K562 (cell line): ENCODE results near the gene SRSF11. TPM values are rescaled to one million over a fixed set of nuclear protein-coding genes. Genes with fewer than 3 reads are reported as not detected.

Source experiments
- DDX20 ChIP-seq: fragments of 450-650 bp; IDR thresholded peaks from 2 replicates; pipeline ENCODE4 v1.6.1; 2016; ENCODE audit warnings: missing genetic modification characterization, low read depth, mild to moderate bottlenecking, missing compliant biosample characterization, moderate library complexity
- E2F4 ChIP-seq: sonication (generic); formaldehyde crosslinking; IDR thresholded peaks from 2 replicates; pipeline ENCODE4 v1.8.0; 2022; ENCODE audit warnings: mild to moderate bottlenecking, low read depth, missing genetic modification reagents
- ETS1 ChIP-seq: conservative IDR thresholded peaks from 2 replicates; pipeline ENCODE4 v1.6.1; 2011; ENCODE audit warnings: low read depth, mild to moderate bottlenecking, low read length; ENCODE audit not compliant: control insufficient read depth
- HMGXB4 ChIP-seq: sonication (generic); formaldehyde crosslinking; IDR thresholded peaks from 2 replicates; pipeline ENCODE4 v1.8.1; 2023; ENCODE audit warnings: mild to moderate bottlenecking, missing genetic modification reagents
- MCM3 ChIP-seq: fragments of 450-650 bp; IDR thresholded peaks from 2 replicates; pipeline ENCODE4 v1.6.1; 2016
- MNT ChIP-seq, 2 experiments: fragments of 450-650 bp; conservative IDR thresholded peaks; 2 replicates each; pipeline ENCODE4 v1.6.1; 2017; ENCODE audit warnings: mild to moderate bottlenecking in 2 of 2, moderate library complexity in 2 of 2
- NFIC ChIP-seq: fragments of 450-650 bp; IDR thresholded peaks from 2 replicates; pipeline ENCODE4 v1.6.1; 2017; ENCODE audit warnings: mild to moderate bottlenecking, inconsistent platforms
- POLR3G ChIP-seq: IDR thresholded peaks from 2 replicates; pipeline ENCODE4 v1.6.1; 2011; ENCODE audit not compliant: insufficient read length, insufficient replicate concordance; ENCODE audit errors: extremely low read depth
- SMAD1 ChIP-seq: fragments of 150-350 bp; IDR thresholded peaks from 2 replicates; pipeline ENCODE4 v1.6.1; 2014; ENCODE audit warnings: low read length, low read depth; ENCODE audit not compliant: partially characterized antibody
- ZKSCAN1 ChIP-seq: fragments of 150-350 bp; IDR thresholded peaks from 2 replicates; pipeline ENCODE4 v1.6.1; 2016; ENCODE audit warnings: low read depth, low read length
- ZNF609 ChIP-seq: sonication (generic); formaldehyde crosslinking; IDR thresholded peaks from 2 replicates; pipeline ENCODE4 v1.8.1; 2023; ENCODE audit warnings: missing genetic modification reagents, mild to moderate bottlenecking, borderline replicate concordance
- ZNF778 ChIP-seq: fragments of 450-650 bp; formaldehyde crosslinking; IDR thresholded peaks from 2 replicates; pipeline ENCODE4 v1.4.0; 2020; ENCODE audit warnings: mild to moderate bottlenecking, moderate library complexity
- polyA plus RNA-seq, 8 experiments: library from polyadenylated mRNA; depleted of rRNA in 4 of 8; stranded (reverse) in 5 of 8; unstranded in 3 of 8; fragments of >200 nt; fragmentation: Nextera tagmentation in 2 of 8; fragmentation: Illumina TruSeq in 1 of 8; extraction: Ambion mirVana in 2 of 8; extraction: Trizol in 1 of 8; gene quantifications; 2 replicates each; pipeline versions ENCODE4 v1.2.1 to v1.2.3, GENCODE V29; 2011 to 2014; ENCODE audit warnings: inconsistent platforms in 1 of 8, missing spikeins in 1 of 8
- total RNA-seq, 7 experiments: library from RNA; depleted of rRNA in 6 of 7; stranded (reverse); fragments of >200 nt in 6 of 7; fragmentation: Illumina TruSeq in 2 of 7; extraction: Trizol in 2 of 7; gene quantifications; 2 replicates each; pipeline versions ENCODE4 v1.2.1 to v1.2.3, GENCODE V29; 2011 to 2021; ENCODE audit warnings: low replicate concordance in 1 of 7
- TF ChIP-seq, protein P1 (sequence below): sonication (generic); formaldehyde crosslinking; IDR thresholded peaks from 2 replicates; pipeline ENCODE4 v1.8.1; 2023; ENCODE audit warnings: mild to moderate bottlenecking, missing genetic modification reagents

The SRSF11 gene
- total and polyA plus RNA-seq, 9 of the 15 experiments (the other 6 are each of a cell fraction or from before 2014, with no cell fraction given): 76.9 to 418 (median 190) TPM

DNA sequence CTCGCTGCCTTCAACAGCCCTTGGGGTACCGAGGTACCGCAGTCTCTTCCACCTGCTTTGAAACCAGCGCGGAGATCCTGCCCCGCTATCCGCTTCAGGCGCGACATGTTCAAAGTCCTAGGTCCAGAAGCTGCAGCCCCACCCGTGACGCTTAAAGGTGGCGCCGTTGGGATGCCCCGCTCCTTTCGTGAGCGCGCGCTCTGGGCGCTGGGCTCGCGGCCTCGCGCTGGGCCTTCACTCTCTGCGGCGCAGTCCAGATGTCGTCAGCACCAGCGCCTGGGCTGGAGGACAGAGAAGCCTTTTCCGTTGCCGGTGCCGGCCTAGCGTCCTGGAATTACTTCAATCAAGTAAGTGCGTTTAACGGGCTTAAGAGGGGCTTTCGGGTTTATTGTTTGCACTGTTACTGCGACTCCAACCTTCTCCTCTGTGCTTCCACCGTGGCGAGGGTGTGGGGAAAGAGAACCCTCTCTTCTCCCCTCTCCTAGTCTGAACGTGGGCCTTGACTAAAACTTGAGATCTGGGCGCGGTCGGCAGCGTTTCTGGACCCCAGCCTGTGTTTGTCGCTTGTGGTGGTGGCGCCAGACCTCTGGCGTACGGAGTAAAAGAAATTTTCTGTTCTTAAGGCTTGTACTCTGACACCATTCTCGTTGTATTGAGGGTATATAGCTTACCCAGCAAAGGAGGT is 15.6 kb upstream of the SRSF11 start, which contains the start of gene LRRC40 (continued):
- TF ChIP-seq NFIC: peak; percentile 35; the same call in 1 of the 2 replicates
- TF ChIP-seq, protein P1, sequence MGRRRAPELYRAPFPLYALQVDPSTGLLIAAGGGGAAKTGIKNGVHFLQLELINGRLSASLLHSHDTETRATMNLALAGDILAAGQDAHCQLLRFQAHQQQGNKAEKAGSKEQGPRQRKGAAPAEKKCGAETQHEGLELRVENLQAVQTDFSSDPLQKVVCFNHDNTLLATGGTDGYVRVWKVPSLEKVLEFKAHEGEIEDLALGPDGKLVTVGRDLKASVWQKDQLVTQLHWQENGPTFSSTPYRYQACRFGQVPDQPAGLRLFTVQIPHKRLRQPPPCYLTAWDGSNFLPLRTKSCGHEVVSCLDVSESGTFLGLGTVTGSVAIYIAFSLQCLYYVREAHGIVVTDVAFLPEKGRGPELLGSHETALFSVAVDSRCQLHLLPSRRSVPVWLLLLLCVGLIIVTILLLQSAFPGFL (CRISPR knock-in tag): no peak
- TF ChIP-seq ETS1: peak; percentile 34; the same call in 1 of the 2 replicates
- no peak for TF ChIP-seq MCM3
- no peak for TF ChIP-seq POLR3G
- peak; percentile 70 for TF ChIP-seq SMAD1
- peak; percentile 33; the same call in 1 of the 2 replicates for TF ChIP-seq ZKSCAN1
- 0 out of 2 replicates have a peak, but pooled peaks have one; percentile 87 for TF ChIP-seq ZNF609 (CRISPR knock-in tag)
- peak; percentile 86 to 94 for TF ChIP-seq MNT (conservative IDR thresholded peaks at IDR 0.05)
- TF ChIP-seq DDX20 (tag): no peak
- peak; percentile 87; the same call in 1 of the 2 replicates for TF ChIP-seq HMGXB4 (CRISPR knock-in tag)
- no peak for TF ChIP-seq ZNF778 (CRISPR knock-in tag)
- peak; percentile 92 for TF ChIP-seq E2F4 (CRISPR knock-in tag)
